ENCODE results near the gene DLEC1.
"Not testable (repeated sequence)": the region's sequence is repeated elsewhere in the genome, so short reads cannot be mapped to it uniquely, and the experiment has no call there.

Gene DLEC1

GRCh38 chr3:38053813-38054498 lies 14.9 kb downstream of the DLEC1 start:
- H3K9me3 ChIP-seq (ENCODE audit: control insufficient read depth in 1 of 2, low read length in 2 of 2); H3K36me3 ChIP-seq (ENCODE audit: control insufficient read depth in 1 of 2, insufficient read depth in 2 of 2, low read length in 2 of 2); H3K4me3 ChIP-seq (ENCODE audit: low read depth in 1 of 2, low read length in 2 of 2); H3K27ac ChIP-seq (ENCODE audit: low read depth, low read length); H3K9ac ChIP-seq (ENCODE audit: low read depth in 1 of 2, low read length in 2 of 2); H3K4me1 ChIP-seq (ENCODE audit: control insufficient read depth in 1 of 2, insufficient read depth in 2 of 2, low read length in 2 of 2); H3K27me3 ChIP-seq (ENCODE audit: control insufficient read depth in 1 of 2, insufficient read depth in 2 of 2, low read length in 2 of 2): not testable (repeated sequence)

- Histone ChIP-seq H3K4me1 (ENCODE audit: control insufficient read depth in 1 of 2, insufficient read depth in 2 of 2, low read length in 2 of 2) (no peaks in the 10 kb centered on the region), H3K9me3 (ENCODE audit: control insufficient read depth in 1 of 2, low read length in 2 of 2) (no peaks in the 10 kb centered on the region), H3K27ac (ENCODE audit: low read depth, low read length) (no peak overlapping the region), H3K9ac (ENCODE audit: low read depth in 1 of 2, low read length in 2 of 2) (no peak overlapping the region), H3K4me3 (ENCODE audit: low read depth in 1 of 2, low read length in 2 of 2) (no peak overlapping the region), H3K27me3 (ENCODE audit: control insufficient read depth in 1 of 2, insufficient read depth in 2 of 2, low read length in 2 of 2) (no peaks in the 10 kb centered on the region), H3K36me3 (ENCODE audit: control insufficient read depth in 1 of 2, insufficient read depth in 2 of 2, low read length in 2 of 2) (no peaks in the 10 kb centered on the region)
Observed at GRCh38 chr3:38054499-38055001, 15.5 kb downstream of the DLEC1 start.

- Histone ChIP-seq H3K4me3 (ENCODE audit: low read depth in 1 of 2, low read length in 2 of 2) (no peak overlapping the region), H3K9me3 (ENCODE audit: control insufficient read depth in 1 of 2, low read length in 2 of 2) (no peaks in the 10 kb centered on the region)
Observed at GRCh38 chr3:38059148-38059547, 20.1 kb downstream of the DLEC1 start.

GRCh38 chr3:38059591-38059990 lies 20.6 kb downstream of the DLEC1 start:
- Histone ChIP-seq H3K27me3 (ENCODE audit: control insufficient read depth in 1 of 2, insufficient read depth in 2 of 2, low read length in 2 of 2) (peaks cover 0 to 7% of the 10 kb centered on the region in 2 donors), H3K4me1 (ENCODE audit: control insufficient read depth in 1 of 2, insufficient read depth in 2 of 2, low read length in 2 of 2) (no peaks in the 10 kb centered on the region), H3K4me3 (ENCODE audit: low read depth in 1 of 2, low read length in 2 of 2) (no peak overlapping the region), H3K9me3 (ENCODE audit: control insufficient read depth in 1 of 2, low read length in 2 of 2) (no peaks in the 10 kb centered on the region), H3K27ac (ENCODE audit: low read depth, low read length) (no peak overlapping the region), H3K9ac (ENCODE audit: low read depth in 1 of 2, low read length in 2 of 2) (no peak overlapping the region), H3K36me3 (ENCODE audit: control insufficient read depth in 1 of 2, insufficient read depth in 2 of 2, low read length in 2 of 2) (no peaks in the 10 kb centered on the region)

More at GRCh38 chr3:38059148-38059547, 20.1 kb downstream of the DLEC1 start:
- Histone ChIP-seq H3K27me3 (ENCODE audit: control insufficient read depth in 1 of 2, insufficient read depth in 2 of 2, low read length in 2 of 2) (peaks cover 0 to 7% of the 10 kb centered on the region in 2 donors), H3K9ac (ENCODE audit: low read depth in 1 of 2, low read length in 2 of 2) (no peak overlapping the region), H3K36me3 (ENCODE audit: control insufficient read depth in 1 of 2, insufficient read depth in 2 of 2, low read length in 2 of 2) (no peaks in the 10 kb centered on the region), H3K4me1 (ENCODE audit: control insufficient read depth in 1 of 2, insufficient read depth in 2 of 2, low read length in 2 of 2) (no peaks in the 10 kb centered on the region), H3K27ac (ENCODE audit: low read depth, low read length) (no peak overlapping the region)

- H3K36me3 ChIP-seq (ENCODE audit: control insufficient read depth in 1 of 2, insufficient read depth in 2 of 2, low read length in 2 of 2): no peaks in the 10 kb centered on the region
- H3K27me3 ChIP-seq (ENCODE audit: control insufficient read depth in 1 of 2, insufficient read depth in 2 of 2, low read length in 2 of 2): peaks cover 0 to 7% of the 10 kb centered on the region in 2 donors
Observed at GRCh38 chr3:38062809-38063208, 23.8 kb downstream of the DLEC1 start.

GRCh38 chr3:38064453-38064852 lies 25.4 kb downstream of the DLEC1 start:
- not testable (repeated sequence) for H3K4me1 ChIP-seq (ENCODE audit: control insufficient read depth in 1 of 2, insufficient read depth in 2 of 2, low read length in 2 of 2); H3K4me3 ChIP-seq (ENCODE audit: low read depth in 1 of 2, low read length in 2 of 2); H3K36me3 ChIP-seq (ENCODE audit: control insufficient read depth in 1 of 2, insufficient read depth in 2 of 2, low read length in 2 of 2); H3K9me3 ChIP-seq (ENCODE audit: control insufficient read depth in 1 of 2, low read length in 2 of 2); H3K9ac ChIP-seq (ENCODE audit: low read depth in 1 of 2, low read length in 2 of 2); H3K27me3 ChIP-seq (ENCODE audit: control insufficient read depth in 1 of 2, insufficient read depth in 2 of 2, low read length in 2 of 2); H3K27ac ChIP-seq (ENCODE audit: low read depth, low read length)

More at GRCh38 chr3:38062809-38063208, 23.8 kb downstream of the DLEC1 start:
- H3K4me1 ChIP-seq (ENCODE audit: control insufficient read depth in 1 of 2, insufficient read depth in 2 of 2, low read length in 2 of 2): no peaks in the 10 kb centered on the region
- no peak overlapping the region for H3K9ac ChIP-seq (ENCODE audit: low read depth in 1 of 2, low read length in 2 of 2)
- no peak overlapping the region for H3K4me3 ChIP-seq (ENCODE audit: low read depth in 1 of 2, low read length in 2 of 2)
- no peak overlapping the region for H3K27ac ChIP-seq (ENCODE audit: low read depth, low read length)
- H3K9me3 ChIP-seq (ENCODE audit: control insufficient read depth in 1 of 2, low read length in 2 of 2): no peaks in the 10 kb centered on the region

- H3K4me3 ChIP-seq (ENCODE audit: low read depth in 1 of 2, low read length in 2 of 2): no peak overlapping the region
- no peak overlapping the region for H3K9ac ChIP-seq (ENCODE audit: low read depth in 1 of 2, low read length in 2 of 2)
- H3K27ac ChIP-seq (ENCODE audit: low read depth, low read length): no peak overlapping the region
- H3K9me3 ChIP-seq (ENCODE audit: control insufficient read depth in 1 of 2, low read length in 2 of 2): no peaks in the 10 kb centered on the region
- H3K36me3 ChIP-seq (ENCODE audit: control insufficient read depth in 1 of 2, insufficient read depth in 2 of 2, low read length in 2 of 2): no peaks in the 10 kb centered on the region
- peaks cover 0 to 3% of the 10 kb centered on the region in 2 donors for H3K27me3 ChIP-seq (ENCODE audit: control insufficient read depth in 1 of 2, insufficient read depth in 2 of 2, low read length in 2 of 2)
- H3K4me1 ChIP-seq (ENCODE audit: control insufficient read depth in 1 of 2, insufficient read depth in 2 of 2, low read length in 2 of 2): no peaks in the 10 kb centered on the region
Observed at GRCh38 chr3:38067508-38068233, 28.7 kb downstream of the DLEC1 start.

GRCh38 chr3:38070013-38070412 lies 31.0 kb downstream of the DLEC1 start:
- Histone ChIP-seq H3K9me3 (ENCODE audit: control insufficient read depth in 1 of 2, low read length in 2 of 2) (no peaks in the 10 kb centered on the region), H3K36me3 (ENCODE audit: control insufficient read depth in 1 of 2, insufficient read depth in 2 of 2, low read length in 2 of 2) (no peaks in the 10 kb centered on the region), H3K27ac (ENCODE audit: low read depth, low read length) (no peak overlapping the region), H3K4me3 (ENCODE audit: low read depth in 1 of 2, low read length in 2 of 2) (no peak overlapping the region), H3K27me3 (ENCODE audit: control insufficient read depth in 1 of 2, insufficient read depth in 2 of 2, low read length in 2 of 2) (no peaks in the 10 kb centered on the region), H3K9ac (ENCODE audit: low read depth in 1 of 2, low read length in 2 of 2) (no peak overlapping the region), H3K4me1 (ENCODE audit: control insufficient read depth in 1 of 2, insufficient read depth in 2 of 2, low read length in 2 of 2) (no peaks in the 10 kb centered on the region)

GRCh38 chr3:38077073-38077472 lies 38.1 kb downstream of the DLEC1 start:
- H3K27me3 ChIP-seq (ENCODE audit: control insufficient read depth in 1 of 2, insufficient read depth in 2 of 2, low read length in 2 of 2); H3K9ac ChIP-seq (ENCODE audit: low read depth in 1 of 2, low read length in 2 of 2); H3K9me3 ChIP-seq (ENCODE audit: control insufficient read depth in 1 of 2, low read length in 2 of 2); H3K27ac ChIP-seq (ENCODE audit: low read depth, low read length); H3K4me3 ChIP-seq (ENCODE audit: low read depth in 1 of 2, low read length in 2 of 2); H3K4me1 ChIP-seq (ENCODE audit: control insufficient read depth in 1 of 2, insufficient read depth in 2 of 2, low read length in 2 of 2); H3K36me3 ChIP-seq (ENCODE audit: control insufficient read depth in 1 of 2, insufficient read depth in 2 of 2, low read length in 2 of 2): not testable (repeated sequence)

GRCh38 chr3:38082296-38082695 lies 43.3 kb downstream of the DLEC1 start:
- not testable (repeated sequence) for H3K27ac ChIP-seq (ENCODE audit: low read depth, low read length); H3K9ac ChIP-seq (ENCODE audit: low read depth in 1 of 2, low read length in 2 of 2); H3K4me3 ChIP-seq (ENCODE audit: low read depth in 1 of 2, low read length in 2 of 2); H3K27me3 ChIP-seq (ENCODE audit: control insufficient read depth in 1 of 2, insufficient read depth in 2 of 2, low read length in 2 of 2); H3K4me1 ChIP-seq (ENCODE audit: control insufficient read depth in 1 of 2, insufficient read depth in 2 of 2, low read length in 2 of 2); H3K36me3 ChIP-seq (ENCODE audit: control insufficient read depth in 1 of 2, insufficient read depth in 2 of 2, low read length in 2 of 2); H3K9me3 ChIP-seq (ENCODE audit: control insufficient read depth in 1 of 2, low read length in 2 of 2)
